Measurements from ENCODE around the gene PIK3R2. TPM values are rescaled to one million over a fixed set of nuclear protein-coding genes. Genes with fewer than 3 reads are reported as not detected.
A peak's percentile ranks its signal among the peaks of the same experiment; 100 is the strongest.

The PIK3R2 gene
- total and polyA plus RNA-seq, 7 donors: 1.8 to 18.0 (median 7.9) TPM

GRCh38 chr19:18165794-18166544, 13.0 kb downstream of the PIK3R2 start:
- H3K4me1 ChIP-seq: peaks cover 0 to 10% (median 9%) of the 10 kb centered on the region in 4 donors
- H3K27me3 ChIP-seq: no peaks in the 10 kb centered on the region
- WGBS, 2 donors: 91 to 95% methylated on average over 15 of the region's 15 CpGs
- no peak overlapping the region for H3K27ac ChIP-seq
- DNase-seq: no peak
- TF ChIP-seq POLR2AphosphoS5 (IDR thresholded peaks at IDR 0.05): no peak
- no peak for TF ChIP-seq EP300 (IDR thresholded peaks at IDR 0.05)
- no peak for TF ChIP-seq CTCF (IDR thresholded peaks at IDR 0.05)
- no peak for TF ChIP-seq POLR2A (IDR thresholded peaks at IDR 0.05)
- no peak overlapping the region for H3K4me3 ChIP-seq
- intact Hi-C loops (cut with DNase I): no loop called here
- H3K36me3 ChIP-seq: peaks cover 15 to 79% (median 43%) of the 10 kb centered on the region in 4 donors
- no peaks in the 10 kb centered on the region for H3K9me3 ChIP-seq

- no peak for DNase-seq
- H3K36me3 ChIP-seq: peaks cover 15 to 78% (median 42%) of the 10 kb centered on the region in 4 donors
- no peak overlapping the region for H3K4me3 ChIP-seq
Measured at GRCh38 chr19:18167011-18167410, 14.0 kb downstream of the PIK3R2 start.

GRCh38 chr19:18167975-18168645, 15.1 kb downstream of the PIK3R2 start:
- no peak overlapping the region for H3K27ac ChIP-seq
- no peak for DNase-seq
- WGBS, 2 donors: 59 to 70% methylated on average over 14 of the region's 14 CpGs

More at GRCh38 chr19:18167011-18167410, 14.0 kb downstream of the PIK3R2 start:
- TF ChIP-seq POLR2A (IDR thresholded peaks at IDR 0.05) (no peak), EP300 (IDR thresholded peaks at IDR 0.05) (no peak), POLR2AphosphoS5 (IDR thresholded peaks at IDR 0.05) (no peak), CTCF (IDR thresholded peaks at IDR 0.05) (no peak)
- intact Hi-C loops (cut with DNase I): no loop called here
- H3K27ac ChIP-seq: no peak overlapping the region
- H3K4me1 ChIP-seq: peaks cover 0 to 2% (median under 1%) of the 10 kb centered on the region in 4 donors
- WGBS, 2 donors: 94 to 95% methylated on average over 21 of the region's 21 CpGs
- H3K27me3 ChIP-seq: no peaks in the 10 kb centered on the region
- no peaks in the 10 kb centered on the region for H3K9me3 ChIP-seq

GRCh38 chr19:18168673-18169381, 15.9 kb downstream of the PIK3R2 start:
- DNase-seq: no peak
- WGBS, 2 donors: 95 to 96% methylated on average over 66 of the region's 66 CpGs
- H3K9me3 ChIP-seq: no peaks in the 10 kb centered on the region
- peak overlapping the region in 2 of 4 donors; percentile 43 to 57 for H3K27ac ChIP-seq
- H3K4me1 ChIP-seq: peaks cover 0 to 8% (median 7%) of the 10 kb centered on the region in 4 donors
- peaks cover 15 to 60% (median 32%) of the 10 kb centered on the region in 4 donors for H3K36me3 ChIP-seq
- intact Hi-C loops (cut with DNase I): loop anchor here (2.0 kb wide), 1 partner anchor 56 kb away; no protein-coding TSS in a partner anchor
- TF ChIP-seq POLR2A (IDR thresholded peaks at IDR 0.05) (no peak), EP300 (IDR thresholded peaks at IDR 0.05) (no peak), POLR2AphosphoS5 (IDR thresholded peaks at IDR 0.05) (no peak), CTCF (IDR thresholded peaks at IDR 0.05) (no peak)
- H3K4me3 ChIP-seq: no peak overlapping the region
- no peaks in the 10 kb centered on the region for H3K27me3 ChIP-seq

More at GRCh38 chr19:18167975-18168645, 15.1 kb downstream of the PIK3R2 start:
- Histone ChIP-seq H3K9me3 (no peaks in the 10 kb centered on the region), H3K4me3 (no peak overlapping the region), H3K4me1 (peaks cover 0 to 3% (median 1%) of the 10 kb centered on the region in 4 donors), H3K36me3 (peaks cover 15 to 67% (median 38%) of the 10 kb centered on the region in 4 donors), H3K27me3 (no peaks in the 10 kb centered on the region)
- TF ChIP-seq POLR2AphosphoS5 (IDR thresholded peaks at IDR 0.05): no peak
- peak; percentile 46 to 72 (median 64) for TF ChIP-seq CTCF (IDR thresholded peaks at IDR 0.05)
- intact Hi-C loops (cut with DNase I): loop anchor here (2.0 kb wide), 1 partner anchor 55 kb away; no protein-coding TSS in a partner anchor

All from sigmoid colon (tissue), 7 donors.